HG02678 (cell line): Measurements from ENCODE around the gene TMPRSS5.
"Not testable (repeated sequence)": the region's sequence is repeated elsewhere in the genome, so short reads cannot be mapped to it uniquely, and the experiment has no call there.

Source experiments
- ATAC-seq: cut with Tn5 transposase; IDR thresholded peaks from one replicate; pipeline ENCODE4 v1.9.1; 2021; ENCODE audit warnings: mild to moderate bottlenecking, moderate library complexity; ENCODE audit not compliant: unreplicated experiment

Gene TMPRSS5

DNA sequence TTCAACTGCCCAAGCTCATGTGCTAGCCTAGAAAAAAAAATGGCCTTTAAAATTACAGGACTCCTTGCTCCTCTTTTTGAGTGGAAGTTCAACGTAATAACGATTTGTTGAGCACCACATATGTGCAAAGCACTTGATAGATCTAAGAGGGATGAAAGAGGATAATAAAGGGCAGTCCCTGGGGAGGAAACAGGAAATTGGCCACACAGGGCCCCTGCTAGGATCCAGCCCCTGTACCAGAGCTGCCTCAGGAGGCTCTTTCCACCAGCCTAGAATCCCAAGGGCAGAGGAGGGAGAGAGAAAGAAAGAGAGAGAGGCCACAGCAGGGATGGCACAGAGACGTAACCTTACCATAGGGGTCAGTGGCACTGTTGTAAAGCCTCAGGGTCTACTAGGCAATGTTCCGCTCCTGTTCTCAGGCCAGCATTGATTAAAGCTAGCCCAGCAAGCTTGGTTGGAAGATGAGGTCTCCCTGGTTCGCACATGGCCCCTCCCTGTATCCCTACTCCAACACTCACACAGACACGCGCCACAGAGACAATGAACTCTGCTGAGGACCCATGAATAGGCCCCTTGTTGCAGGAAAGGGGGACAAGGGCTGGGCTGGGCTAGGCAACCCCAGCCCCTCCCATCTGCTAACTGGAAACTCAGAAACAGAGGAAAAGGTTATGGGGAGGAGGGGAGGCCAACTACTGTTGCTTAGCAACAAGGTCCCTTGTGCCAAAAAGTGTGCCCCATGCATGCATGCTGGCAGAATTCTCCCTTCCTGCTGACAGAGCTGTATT, at the start of gene TMPRSS5:
TSS of gene TMPRSS5 (minus strand) at position 438 of the 785 bp plus-strand sequence. CDS start at position 354, 84 bp downstream.
- ATAC-seq: no peak

- ATAC-seq: no peak
Observed at GRCh38 chr11:113752932-113753331, 46.8 kb upstream of the TMPRSS5 start.

DNA sequence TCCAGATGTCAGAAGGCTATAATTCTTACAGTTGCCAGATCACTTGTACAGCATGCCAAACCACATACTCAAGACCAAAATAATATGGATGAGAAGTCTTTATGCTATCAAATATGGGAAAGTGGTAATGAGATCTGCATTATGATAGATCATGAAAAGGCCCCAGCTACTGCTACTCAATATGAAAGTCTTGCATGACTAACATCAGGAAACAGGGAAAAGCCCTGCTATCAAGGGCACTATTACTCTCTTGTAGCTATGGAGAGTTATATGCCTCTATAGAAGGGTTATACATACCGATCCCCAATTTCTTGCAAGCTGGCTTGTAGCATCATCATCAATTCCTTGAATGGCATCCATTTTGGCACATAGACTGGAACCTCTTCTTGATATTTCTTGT, 30.2 kb upstream of the TMPRSS5 start:
- ATAC-seq: no peak

- no peak for ATAC-seq
Observed at GRCh38 chr11:113732092-113732491, 26.0 kb upstream of the TMPRSS5 start.

DNA sequence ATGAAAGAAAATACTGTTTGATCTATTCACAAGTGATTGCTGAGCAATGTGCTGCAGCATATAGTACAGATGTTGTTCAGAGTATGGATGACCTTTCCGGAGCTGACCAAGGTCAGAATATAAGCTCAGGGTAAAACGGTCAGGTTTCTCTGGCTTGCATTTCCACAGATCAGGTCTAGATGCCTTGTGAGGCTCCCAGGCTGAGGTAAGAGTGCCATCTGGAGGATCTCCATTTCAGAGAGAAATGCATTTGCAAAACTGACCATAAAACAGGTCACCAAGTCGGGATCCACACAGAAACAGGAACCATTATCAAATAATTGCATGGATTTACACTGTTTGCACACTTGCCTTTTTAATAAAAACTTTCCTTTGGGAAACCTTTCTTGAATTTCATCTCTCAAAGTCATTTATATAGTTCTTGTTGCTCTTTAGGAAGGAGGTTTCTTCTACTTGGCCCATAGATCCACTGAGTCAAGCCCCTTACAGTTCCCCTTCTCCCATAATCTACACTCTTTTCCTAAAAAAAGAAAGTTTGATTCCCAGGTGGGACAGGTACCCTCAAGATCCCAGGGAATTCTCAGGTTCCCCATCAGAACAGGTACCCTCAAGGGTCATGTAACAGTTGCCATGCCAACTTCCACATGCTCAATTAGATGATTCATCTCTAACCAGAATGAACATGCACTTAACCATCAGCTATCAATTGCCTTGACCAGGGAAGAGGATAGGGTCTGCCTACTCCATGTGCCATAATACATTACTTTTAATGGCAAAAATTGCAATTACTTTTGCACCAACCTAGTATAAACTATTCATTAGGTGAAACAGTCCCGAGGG, 25.0 kb upstream of the TMPRSS5 start:
- no peak for ATAC-seq

DNA sequence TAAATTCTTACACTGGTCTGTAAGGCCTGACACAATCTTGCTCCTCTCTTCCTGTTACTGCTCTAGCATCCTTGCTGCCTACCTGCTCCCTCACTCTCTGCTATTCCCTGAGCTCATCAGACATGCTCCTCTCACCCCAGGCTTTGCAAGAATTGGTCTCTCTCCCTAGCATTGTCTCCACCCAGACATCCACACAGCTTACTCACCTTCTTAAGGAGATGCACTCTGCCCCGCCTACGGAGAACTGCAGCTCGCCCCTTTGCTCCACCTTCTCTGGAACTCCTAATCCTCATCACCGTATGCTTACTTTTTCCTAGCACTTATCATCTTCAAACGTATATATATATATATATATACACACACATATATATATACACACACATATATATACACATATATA, 23.3 kb upstream of the TMPRSS5 start:
- ATAC-seq: no peak

GRCh38 chr11:113728814-113729213, 22.7 kb upstream of the TMPRSS5 start:
- ATAC-seq: no peak

DNA sequence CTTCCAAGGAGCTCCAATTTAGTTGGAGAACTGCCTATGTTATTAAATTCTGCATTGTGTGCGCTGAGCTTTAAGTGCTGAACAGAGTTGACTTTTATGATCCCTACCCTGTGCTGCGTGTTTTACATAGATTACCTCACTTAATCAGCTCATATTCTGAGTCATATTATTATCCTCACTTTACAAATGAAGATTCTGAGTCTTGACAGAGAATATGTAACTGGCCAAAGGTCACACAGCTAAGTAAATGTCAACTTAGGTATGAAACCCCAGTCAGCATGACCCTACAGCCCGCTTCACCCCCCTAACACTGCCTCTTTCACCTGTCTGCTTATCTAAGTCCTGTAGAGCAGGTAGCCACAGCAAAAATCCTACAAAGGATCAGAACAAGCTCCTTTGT, 19.8 kb upstream of the TMPRSS5 start:
- no peak for ATAC-seq

- ATAC-seq: no peak
Observed at GRCh38 chr11:113725407-113725806, 19.3 kb upstream of the TMPRSS5 start.

DNA sequence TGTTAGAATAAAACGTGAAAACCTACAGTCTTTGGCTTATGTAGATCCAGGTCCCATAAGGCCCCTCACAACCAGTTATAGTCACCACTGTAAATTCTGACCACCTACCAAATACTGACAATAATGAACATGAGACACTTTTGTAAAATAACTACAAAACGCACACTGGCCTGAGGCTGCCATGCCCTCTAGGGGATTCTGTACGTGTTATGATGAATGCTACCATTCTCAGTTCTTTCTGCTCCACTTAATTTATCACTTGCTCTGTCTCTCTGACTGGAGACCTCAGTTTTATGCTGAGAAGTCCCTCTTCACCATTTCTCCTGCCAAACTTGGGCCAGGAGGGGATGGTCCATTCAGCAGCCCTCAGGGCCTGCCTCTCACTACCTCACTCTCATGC, 18.7 kb upstream of the TMPRSS5 start:
- ATAC-seq: no peak

- no peak for ATAC-seq
Observed at GRCh38 chr11:113723787-113724186, 17.7 kb upstream of the TMPRSS5 start.

GRCh38 chr11:113722934-113723333, 16.8 kb upstream of the TMPRSS5 start:
- ATAC-seq: no peak

- ATAC-seq: no peak
Observed at GRCh38 chr11:113722221-113722620, 16.1 kb upstream of the TMPRSS5 start.

- ATAC-seq: no peak
Observed at GRCh38 chr11:113721462-113722066, 15.5 kb upstream of the TMPRSS5 start.

- not testable (repeated sequence) for ATAC-seq
Observed at GRCh38 chr11:113720478-113720877, 14.4 kb upstream of the TMPRSS5 start.

DNA sequence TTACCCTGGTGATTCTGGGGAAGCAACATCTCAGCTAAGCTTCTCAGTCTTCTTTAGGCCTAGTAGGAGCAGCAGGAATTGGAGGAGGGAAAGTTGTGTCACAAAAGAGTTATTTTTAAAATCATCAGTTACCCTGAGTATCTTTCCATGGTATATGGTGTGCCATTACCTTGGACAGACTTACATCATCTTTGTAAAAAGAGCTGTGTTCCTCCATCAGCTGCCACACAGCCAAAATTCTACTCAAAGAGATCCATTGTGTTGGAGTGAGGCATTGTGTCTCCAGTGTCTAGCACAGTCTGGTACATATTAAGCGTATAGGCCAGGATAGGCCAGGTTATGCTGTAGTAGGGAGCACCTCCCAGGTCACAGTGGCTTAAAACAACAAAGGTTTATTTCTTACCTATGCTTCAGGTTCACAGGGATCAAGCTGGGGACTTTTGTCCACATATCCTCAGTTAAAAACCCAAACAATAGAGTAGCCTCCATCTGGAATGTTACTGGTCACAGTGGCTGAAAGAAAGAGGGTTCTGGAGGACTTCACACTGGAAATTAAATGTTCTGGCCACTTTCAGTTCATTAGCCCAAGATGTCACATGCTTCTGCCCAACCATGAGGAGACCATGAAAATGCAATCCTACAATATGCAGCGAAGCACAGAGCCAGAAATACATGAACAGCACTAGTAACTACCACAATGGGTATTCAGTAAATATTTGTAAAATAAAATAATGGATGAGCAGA, 9.9 kb upstream of the TMPRSS5 start:
- ATAC-seq: no peak

- no peak for ATAC-seq
Observed at GRCh38 chr11:113715273-113715672, 9.2 kb upstream of the TMPRSS5 start.

- no peak for ATAC-seq
Observed at GRCh38 chr11:113710989-113711388, 4.9 kb upstream of the TMPRSS5 start.

DNA sequence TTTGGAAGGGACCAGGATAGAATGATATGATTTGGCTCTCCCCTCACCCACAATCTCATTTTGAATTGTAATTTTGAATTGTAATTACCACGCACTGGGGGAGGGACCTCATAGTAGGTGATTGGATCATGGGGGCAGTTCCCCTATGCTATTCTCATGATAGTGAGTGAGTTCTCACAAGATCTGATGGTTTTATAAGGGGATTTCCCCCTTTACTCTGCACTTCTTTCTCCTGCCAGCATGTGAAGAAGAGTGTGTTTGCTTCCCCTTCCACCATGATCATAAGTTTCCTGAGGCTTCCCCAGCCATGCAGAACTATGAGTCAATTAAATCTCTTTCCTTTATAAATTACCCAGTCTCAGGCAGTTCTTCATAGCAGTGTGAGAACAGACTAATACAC, 2.6 kb downstream of the TMPRSS5 start:
- ATAC-seq: not testable (repeated sequence)

GRCh38 chr11:113701491-113701890, 4.6 kb downstream of the TMPRSS5 start:
- ATAC-seq: no peak

DNA sequence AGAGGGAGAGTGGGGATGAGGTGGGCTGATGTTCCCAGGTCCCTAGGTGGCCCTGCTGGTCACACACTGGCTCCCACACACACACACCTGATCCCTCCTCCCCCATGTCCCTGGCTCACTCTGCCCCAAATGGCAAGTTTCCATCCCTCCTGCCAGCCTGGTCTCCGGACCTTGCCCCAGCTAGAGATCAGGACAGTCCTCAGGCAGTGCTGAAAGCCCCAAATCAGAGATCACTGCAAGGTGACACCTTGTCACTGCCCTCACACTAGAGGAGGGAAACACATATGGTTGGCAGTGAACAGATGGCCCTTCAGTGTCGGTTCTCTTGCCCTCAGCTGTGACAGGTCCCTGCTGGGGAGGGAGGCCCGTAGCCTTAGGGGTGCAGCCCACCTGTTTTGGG, 7.6 kb downstream of the TMPRSS5 start:
- ATAC-seq: no peak
